K562 (cell line): ENCODE data around the gene NUBP2. TPM values are rescaled to one million over a fixed set of nuclear protein-coding genes. Genes with fewer than 3 reads are reported as not detected.

ENCODE experiments used
- ATAC-seq: fragments of 200-7000 bp; cut with Tn5 transposase; 3 replicates; pipeline ENCODE4 v1.9.1; 2020; ENCODE audit warnings: moderate library complexity
- BruUV-seq: library from RNA; stranded (reverse); fragments of 400-500 nt; replicated peaks from 2 replicates; lab custom pipeline; 2021; lab: Mats Ljungman, UMichigan
- CTCF ChIA-PET: fragments of 300-600 bp; formaldehyde crosslinking; extraction: SDS; loops from one replicate; lab custom pipeline; 2021; ENCODE audit warnings: low intra/inter-chr PET ratio; lab: Yijun Ruan, JAX
- POLR2A ChIA-PET: fragments of 300-600, 350-650 bp; sonication (Branson Sonifier 250); formaldehyde crosslinking; extraction: SDS; loops from one replicate; lab custom pipeline; 2021; ENCODE audit warnings: antibody characterized with exemption, inconsistent platforms; lab: Yijun Ruan, JAX
- DNase-seq, 4 experiments: peaks; one replicate each; pipeline versions ENCODE4 v3.0.0 to v3.0.0-alpha.2; 2011 to 2018; ENCODE audit warnings: low spot score in 3 of 4, mixed read lengths in 3 of 4; ENCODE audit errors: extremely low read depth in 1 of 4
- FAIRE-seq: peaks from 2 replicates; lab custom pipeline; 2011; peaks lifted over from hg19 to GRCh38; lab: Jason Lieb, UNC
- H2AFZ ChIP-seq: 2 replicates; pipeline ENCODE4 v1.6.0; 2011; ENCODE audit warnings: low read depth, low read length, control low read depth, inconsistent platforms
- H3K27ac ChIP-seq: fragments of 200-600 bp; 3 replicates; pipeline ENCODE4 v1.8.0; 2011; ENCODE audit warnings: low read depth, mild to moderate bottlenecking, control low read depth, inconsistent platforms, low read length, moderate library complexity, mixed read lengths; ENCODE audit errors: extremely low read depth
- H3K27me3 ChIP-seq, 2 experiments: fragments of 300-600 bp in 1 of 2; 2 replicates in 1 of 2; 3 replicates in 1 of 2; pipeline versions ENCODE4 v1.6.0 to v1.8.0; 2011; ENCODE audit warnings: inconsistent platforms in 2 of 2, low read length in 2 of 2, mild to moderate bottlenecking in 1 of 2, mixed read lengths in 1 of 2, moderate library complexity in 1 of 2; ENCODE audit not compliant: control insufficient read depth in 2 of 2, insufficient read depth in 2 of 2
- H3K36me3 ChIP-seq: fragments of 300-600 bp; 3 replicates; pipeline ENCODE4 v1.8.0; 2011; ENCODE audit warnings: mild to moderate bottlenecking, low read length, inconsistent platforms; ENCODE audit not compliant: control insufficient read depth, insufficient read depth
- H3K4me1 ChIP-seq, 2 experiments: fragments of 200-600 bp in 1 of 2; replicated peaks in 1 of 2; 2 replicates in 1 of 2; 3 replicates in 1 of 2; pipeline versions ENCODE4 v1.5.1 to v1.8.0; 2011; ENCODE audit warnings: inconsistent platforms in 2 of 2, low read length in 2 of 2, mild to moderate bottlenecking in 1 of 2, mixed read lengths in 1 of 2, moderate library complexity in 1 of 2; ENCODE audit not compliant: control insufficient read depth in 2 of 2, insufficient read depth in 2 of 2
- H3K4me2 ChIP-seq: 2 replicates; pipeline ENCODE4 v1.6.1; 2011; ENCODE audit warnings: low read length, control low read depth, inconsistent platforms, mixed read lengths; ENCODE audit not compliant: insufficient read depth
- H3K4me3 ChIP-seq: fragments of 200-600 bp; sonication (generic), shearing (Covaris generic); 2 replicates; pipeline ENCODE4 v1.5.1; 2016; ENCODE audit warnings: control low read depth, inconsistent platforms
- H3K79me2 ChIP-seq: fragments of 200-600 bp; 3 replicates; pipeline ENCODE4 v1.8.0; 2011; ENCODE audit warnings: low read length, inconsistent platforms; ENCODE audit not compliant: control insufficient read depth, insufficient read depth
- H3K9ac ChIP-seq, 2 experiments: 2 replicates each; pipeline versions ENCODE4 v1.6.0 to v1.6.1; 2011; ENCODE audit warnings: low read depth in 2 of 2, low read length in 2 of 2, control low read depth in 1 of 2, inconsistent platforms in 1 of 2, mild to moderate bottlenecking in 1 of 2, mixed read lengths in 1 of 2; ENCODE audit not compliant: insufficient read depth in 1 of 2
- H3K9me1 ChIP-seq: one replicate; pipeline ENCODE4 v1.6.0; 2011; ENCODE audit warnings: inconsistent platforms, mild to moderate bottlenecking, low read length, moderate library complexity; ENCODE audit not compliant: control insufficient read depth, insufficient read depth
- H3K9me3 ChIP-seq: replicated peaks from 2 replicates; pipeline ENCODE4 v1.5.1; 2011; ENCODE audit warnings: low read depth, low read length, inconsistent platforms; ENCODE audit not compliant: control insufficient read depth, insufficient read depth
- H4K20me1 ChIP-seq: replicated peaks from 2 replicates; pipeline ENCODE4 v1.6.1; 2011; ENCODE audit warnings: low read length, inconsistent platforms, mixed read lengths; ENCODE audit not compliant: control insufficient read depth, insufficient read depth
- ILF3 ChIP-seq: fragments of 450-650 bp; IDR thresholded peaks from 2 replicates; pipeline ENCODE4 v1.6.1; 2018; ENCODE audit warnings: antibody characterized with exemption, mild to moderate bottlenecking, moderate library complexity, borderline replicate concordance
- RBFOX2 ChIP-seq: fragments of 200-400 bp; formaldehyde crosslinking; IDR thresholded peaks from 2 replicates; pipeline ENCODE4 v1.6.1; 2017; ENCODE audit warnings: low read depth, mild to moderate bottlenecking, low read length, moderate library complexity
- ZNF280A ChIP-seq: fragments of 450-650 bp; IDR thresholded peaks from 2 replicates; pipeline ENCODE4 v1.6.1; 2018; ENCODE audit warnings: mild to moderate bottlenecking, low read depth; ENCODE audit not compliant: partially characterized antibody
- WGBS: fragments of 100-300 bp; shearing (Covaris generic); methylation state at CpG from one replicate; pipeline ENCODE4 v1.1.6; 2016; ENCODE audit warnings: low coverage, mixed read lengths; ENCODE audit not compliant: insufficient coverage; ENCODE audit errors: missing lambda C conversion rate; 5-methylcytosine and 5-hydroxymethylcytosine counted together
- in situ Hi-C: fragments of 300-500 bp; cut with MboI; formaldehyde crosslinking; loops from 4 replicates; pipeline ENCODE4 v1.15.0; 2018; ENCODE audit warnings: inconsistent platforms, mixed read lengths
- intact Hi-C: fragments of 100-400 bp; cut with micrococcal nuclease; formaldehyde crosslinking; loops from 2 replicates; pipeline ENCODE4 v1.14.2; 2022
- polyA plus RNA-seq, 8 experiments: library from polyadenylated mRNA; depleted of rRNA in 4 of 8; stranded (reverse) in 5 of 8; unstranded in 3 of 8; fragments of >200 nt; fragmentation: Nextera tagmentation in 2 of 8; fragmentation: Illumina TruSeq in 1 of 8; extraction: Ambion mirVana in 2 of 8; extraction: Trizol in 1 of 8; gene quantifications; 2 replicates each; pipeline versions ENCODE4 v1.2.1 to v1.2.3, GENCODE V29; 2011 to 2014; ENCODE audit warnings: inconsistent platforms in 1 of 8, missing spikeins in 1 of 8
- total RNA-seq, 7 experiments: library from RNA; depleted of rRNA in 6 of 7; stranded (reverse); fragments of >200 nt in 6 of 7; fragmentation: Illumina TruSeq in 2 of 7; extraction: Trizol in 2 of 7; gene quantifications; 2 replicates each; pipeline versions ENCODE4 v1.2.1 to v1.2.3, GENCODE V29; 2011 to 2021; ENCODE audit warnings: low replicate concordance in 1 of 7

The NUBP2 gene
- total and polyA plus RNA-seq, 9 of the 15 experiments (the other 6 are each of a cell fraction or from before 2014, with no cell fraction given): 1.8 to 115 (median 24.0) TPM

- TF ChIP-seq ZNF280A: no peak
Observed at GRCh38 chr16:1787322-1788094, 4.7 kb downstream of the NUBP2 start (continued).

- intact Hi-C loops: no loop called here
- POLR2A ChIA-PET: interaction anchor here (0.6 kb wide), 1 partner anchor 16 kb away, joined by 3 read pairs; the partner anchor contains the start of genes EME2 and MRPS34
Observed at GRCh38 chr16:1788095-1788707, 5.4 kb downstream of the NUBP2 start.

More at GRCh38 chr16:1788095-1788707, 5.4 kb downstream of the NUBP2 start:
- Histone ChIP-seq H3K36me3 (peaks cover 59% of the 10 kb centered on the region; the same call in 1 of the 3 replicates), H2AFZ (no peak overlapping the region), H3K27ac (no peak overlapping the region), H3K9ac (no peak overlapping the region; a peak in 1 of 4 replicates), H3K27me3 (no peaks in the 10 kb centered on the region), H4K20me1 (no peaks in the 10 kb centered on the region; the same call in 1 of the 2 replicates), H3K9me1 (no peaks in the 10 kb centered on the region), H3K4me3 (no peak overlapping the region), H3K9me3 (no peaks in the 10 kb centered on the region), H3K4me1 (peaks cover 2 to 82% of the 10 kb centered on the region in 2 experiments; a peak in 3 of 5 replicates), H3K4me2 (no peak overlapping the region), H3K79me2 (peaks cover 40% of the 10 kb centered on the region)
- DNase-seq (no peak), ATAC-seq (no peak), FAIRE-seq (no peak)
- TF ChIP-seq ILF3 (no peak), RBFOX2 (0 out of 2 replicates have a peak, but pooled peaks have one; percentile 16)
- CTCF ChIA-PET: interaction anchor here (0.6 kb wide), 1 partner anchor 549 kb away, joined by 3 read pairs; no protein-coding TSS in a partner anchor
- in situ Hi-C loops: no loop called here
- 97% methylated on average over 22 of the region's 38 CpGs for WGBS
- BruUV-seq: no TSS peak
